K562 (cell line): ENCODE results near the gene DIPK1A. TPM values are rescaled to one million over a fixed set of nuclear protein-coding genes. Genes with fewer than 3 reads are reported as not detected.

ENCODE experiments used
- ATF7 ChIP-seq: fragments of 450-650 bp; IDR thresholded peaks from 2 replicates; pipeline ENCODE4 v1.7.1; 2014; ENCODE audit warnings: mild to moderate bottlenecking, moderate library complexity
- CBFA2T3 ChIP-seq: fragments of 450-650 bp; IDR thresholded peaks from 2 replicates; pipeline ENCODE4 v1.6.1; 2017
- CHD1 ChIP-seq: fragments of 200-600 bp; sonication (generic); IDR thresholded peaks from one replicate; pipeline ENCODE4 v1.6.1; 2012; ENCODE audit warnings: mild to moderate bottlenecking, moderate library complexity, low read length, inconsistent platforms
- CREB5 ChIP-seq: fragments of 250-450 bp; sonication (Bioruptor Pico); IDR thresholded peaks from 2 replicates; pipeline ENCODE4 v1.5.0; 2020; ENCODE audit warnings: mild to moderate bottlenecking
- CXXC5 ChIP-seq: fragments of 250-450 bp; sonication (Bioruptor Pico); IDR thresholded peaks from 2 replicates; pipeline ENCODE4 v1.8.0; 2022; ENCODE audit warnings: inconsistent platforms, mild to moderate bottlenecking, moderate library complexity
- EP400 ChIP-seq: fragments of 450-650 bp; IDR thresholded peaks from 2 replicates; pipeline ENCODE4 v1.6.1; 2017; ENCODE audit warnings: antibody characterized with exemption, mild to moderate bottlenecking, moderate library complexity
- ETS2 ChIP-seq: IDR thresholded peaks from 2 replicates; pipeline ENCODE4 v1.6.1; 2016; ENCODE audit warnings: borderline replicate concordance, missing genetic modification characterization, mild to moderate bottlenecking, moderate library complexity, missing compliant biosample characterization; ENCODE audit not compliant: poor library complexity, severe bottlenecking
- ETV6 ChIP-seq, 3 experiments: fragments of 150-350 bp in 1 of 3; sonication (generic) in 1 of 3; formaldehyde crosslinking in 1 of 3; IDR thresholded peaks; 2 replicates each; pipeline versions ENCODE4 v1.6.1 to v1.8.0; 2014 to 2022; ENCODE audit warnings: borderline replicate concordance in 2 of 3, low read depth in 2 of 3, antibody characterized with exemption in 1 of 3, low read length in 1 of 3, mild to moderate bottlenecking in 1 of 3, missing genetic modification reagents in 1 of 3
- FOXM1 ChIP-seq, 2 experiments: fragments of 450-650 bp in 1 of 2; sonication (generic) in 1 of 2; formaldehyde crosslinking in 1 of 2; IDR thresholded peaks; 2 replicates each; pipeline versions ENCODE4 v1.6.1 to v1.9.0; 2017 to 2022; ENCODE audit warnings: low read depth in 2 of 2, mild to moderate bottlenecking in 2 of 2, missing genetic modification reagents in 1 of 2, moderate library complexity in 1 of 2
- NFE2 ChIP-seq: IDR thresholded peaks from 2 replicates; pipeline ENCODE4 v1.6.1; 2014; ENCODE audit warnings: antibody characterized with exemption, low read depth
- POLR2AphosphoS2 ChIP-seq: IDR thresholded peaks from 2 replicates; pipeline ENCODE4 v1.6.1; 2012; ENCODE audit warnings: low read length, improper control_type of control experiment
- SMARCE1 ChIP-seq: fragments of 450-650 bp; IDR thresholded peaks from 2 replicates; pipeline ENCODE4 v1.7.1; 2016; ENCODE audit warnings: mild to moderate bottlenecking
- SPI1 ChIP-seq: IDR thresholded peaks from 2 replicates; pipeline ENCODE4 v1.6.1; 2011; ENCODE audit warnings: low read depth, low read length, control low read depth, borderline replicate concordance
- ZNF436 ChIP-seq: fragments of 250-450, 450-650 bp; sonication (Bioruptor Pico); formaldehyde crosslinking; IDR thresholded peaks from 2 replicates; pipeline ENCODE4 v1.7.0; 2020; ENCODE audit warnings: mild to moderate bottlenecking
- ZNF583 ChIP-seq: fragments of 250-450 bp; sonication (Bioruptor Pico); IDR thresholded peaks from 2 replicates; pipeline ENCODE4 v1.4.0; 2020
- polyA plus RNA-seq, 8 experiments: library from polyadenylated mRNA; depleted of rRNA in 4 of 8; stranded (reverse) in 5 of 8; unstranded in 3 of 8; fragments of >200 nt; fragmentation: Nextera tagmentation in 2 of 8; fragmentation: Illumina TruSeq in 1 of 8; extraction: Ambion mirVana in 2 of 8; extraction: Trizol in 1 of 8; gene quantifications; 2 replicates each; pipeline versions ENCODE4 v1.2.1 to v1.2.3, GENCODE V29; 2011 to 2014; ENCODE audit warnings: inconsistent platforms in 1 of 8, missing spikeins in 1 of 8
- total RNA-seq, 7 experiments: library from RNA; depleted of rRNA in 6 of 7; stranded (reverse); fragments of >200 nt in 6 of 7; fragmentation: Illumina TruSeq in 2 of 7; extraction: Trizol in 2 of 7; gene quantifications; 2 replicates each; pipeline versions ENCODE4 v1.2.1 to v1.2.3, GENCODE V29; 2011 to 2021; ENCODE audit warnings: low replicate concordance in 1 of 7
- TF ChIP-seq, protein P1 (sequence below): fragments of 250-450 bp; sonication (Bioruptor Pico); IDR thresholded peaks from 2 replicates; pipeline ENCODE4 v1.4.0; 2020
- TF ChIP-seq, protein P2 (sequence below), 3 experiments: fragments of 200-800 bp in 1 of 3; sonication (Bioruptor generic) in 1 of 3; sonication (generic) in 1 of 3; formaldehyde crosslinking in 1 of 3; IDR thresholded peaks; 2 replicates each; pipeline versions ENCODE4 v1.6.1 to v1.8.0; 2016 to 2022; ENCODE audit warnings: mild to moderate bottlenecking in 2 of 3, missing compliant biosample characterization in 2 of 3, missing genetic modification characterization in 2 of 3, missing genetic modification reagents in 1 of 3
- TF ChIP-seq, protein P3 (sequence below): sonication (generic); formaldehyde crosslinking; IDR thresholded peaks from 2 replicates; pipeline ENCODE4 v1.8.1; 2023; ENCODE audit warnings: missing genetic modification reagents, mild to moderate bottlenecking, borderline replicate concordance

The DIPK1A gene
- total and polyA plus RNA-seq, 9 of the 15 experiments (the other 6 are each of a cell fraction or from before 2014, with no cell fraction given), result 0.54 to 2.5 (median 1.3) TPM

DNA sequence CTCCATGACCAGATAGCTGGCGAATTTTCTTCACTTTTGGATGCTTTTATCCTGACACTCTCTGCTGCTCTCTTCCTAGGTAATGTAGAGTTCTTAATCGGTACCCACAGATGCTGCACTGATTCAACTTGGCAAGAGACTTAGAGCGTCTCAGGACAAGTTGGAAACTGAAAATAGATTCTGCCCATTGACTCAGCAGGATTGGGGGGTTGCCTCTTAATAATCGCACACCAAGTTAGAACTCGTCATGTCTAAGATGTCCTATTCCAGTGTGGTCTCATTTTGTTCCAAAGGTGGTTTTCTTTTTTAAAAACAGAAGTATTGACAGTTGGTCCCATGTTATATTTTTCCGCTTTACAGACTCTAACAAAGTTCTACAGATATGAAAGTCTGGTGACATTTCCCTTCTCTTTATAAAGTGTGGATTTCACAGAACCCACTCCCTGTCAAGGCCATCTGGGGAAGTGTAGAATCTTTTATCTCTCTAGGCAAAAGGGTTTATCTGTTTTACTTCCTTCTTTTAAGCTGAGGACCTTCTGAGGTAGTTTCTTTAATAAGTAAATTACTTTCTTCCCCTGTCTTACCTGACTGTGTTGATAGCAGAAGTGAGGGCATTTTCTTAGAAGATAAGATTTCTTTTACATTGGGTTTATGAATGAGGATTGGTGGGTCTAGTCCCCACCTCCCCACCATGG is 12.1 kb upstream of the DIPK1A start (continued):
- TF ChIP-seq SMARCE1, result peak; percentile 75; the same call in 1 of the 2 replicates
- peak; percentile 31; the same call in 1 of the 2 replicates for TF ChIP-seq CXXC5
- TF ChIP-seq POLR2AphosphoS2, result no peak
- TF ChIP-seq, protein P1, sequence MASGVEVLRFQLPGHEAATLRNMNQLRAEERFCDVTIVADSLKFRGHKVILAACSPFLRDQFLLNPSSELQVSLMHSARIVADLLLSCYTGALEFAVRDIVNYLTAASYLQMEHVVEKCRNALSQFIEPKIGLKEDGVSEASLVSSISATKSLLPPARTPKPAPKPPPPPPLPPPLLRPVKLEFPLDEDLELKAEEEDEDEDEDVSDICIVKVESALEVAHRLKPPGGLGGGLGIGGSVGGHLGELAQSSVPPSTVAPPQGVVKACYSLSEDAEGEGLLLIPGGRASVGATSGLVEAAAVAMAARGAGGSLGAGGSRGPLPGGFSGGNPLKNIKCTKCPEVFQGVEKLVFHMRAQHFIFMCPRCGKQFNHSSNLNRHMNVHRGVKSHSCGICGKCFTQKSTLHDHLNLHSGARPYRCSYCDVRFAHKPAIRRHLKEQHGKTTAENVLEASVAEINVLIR (CRISPR knock-in tag), result no peak
- no peak for TF ChIP-seq ZNF436 (CRISPR knock-in tag)
- no peak for TF ChIP-seq ZNF583
- TF ChIP-seq EP400, result no peak
- peak; percentile 36; the same call in 1 of the 2 replicates for TF ChIP-seq NFE2
- peak; percentile 27; the same call in 1 of the 2 replicates for TF ChIP-seq FOXM1 (IDR thresholded peaks at IDR 0.05; ENCODE audit: low read depth)
- TF ChIP-seq FOXM1 (CRISPR knock-in tag; IDR thresholded peaks at IDR 0.05; ENCODE audit: low read depth), result no peak
- TF ChIP-seq, protein P2, sequence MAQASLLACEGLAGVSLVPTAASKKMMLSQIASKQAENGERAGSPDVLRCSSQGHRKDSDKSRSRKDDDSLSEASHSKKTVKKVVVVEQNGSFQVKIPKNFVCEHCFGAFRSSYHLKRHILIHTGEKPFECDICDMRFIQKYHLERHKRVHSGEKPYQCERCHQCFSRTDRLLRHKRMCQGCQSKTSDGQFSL (CRISPR knock-in tag; IDR thresholded peaks at IDR 0.05), result no peak
- TF ChIP-seq, protein P2 (tag; IDR thresholded peaks at IDR 0.05), result no peak
- TF ChIP-seq ETS2 (tag), result no peak
- no peak for TF ChIP-seq CREB5 (CRISPR knock-in tag)
- TF ChIP-seq, protein P3, sequence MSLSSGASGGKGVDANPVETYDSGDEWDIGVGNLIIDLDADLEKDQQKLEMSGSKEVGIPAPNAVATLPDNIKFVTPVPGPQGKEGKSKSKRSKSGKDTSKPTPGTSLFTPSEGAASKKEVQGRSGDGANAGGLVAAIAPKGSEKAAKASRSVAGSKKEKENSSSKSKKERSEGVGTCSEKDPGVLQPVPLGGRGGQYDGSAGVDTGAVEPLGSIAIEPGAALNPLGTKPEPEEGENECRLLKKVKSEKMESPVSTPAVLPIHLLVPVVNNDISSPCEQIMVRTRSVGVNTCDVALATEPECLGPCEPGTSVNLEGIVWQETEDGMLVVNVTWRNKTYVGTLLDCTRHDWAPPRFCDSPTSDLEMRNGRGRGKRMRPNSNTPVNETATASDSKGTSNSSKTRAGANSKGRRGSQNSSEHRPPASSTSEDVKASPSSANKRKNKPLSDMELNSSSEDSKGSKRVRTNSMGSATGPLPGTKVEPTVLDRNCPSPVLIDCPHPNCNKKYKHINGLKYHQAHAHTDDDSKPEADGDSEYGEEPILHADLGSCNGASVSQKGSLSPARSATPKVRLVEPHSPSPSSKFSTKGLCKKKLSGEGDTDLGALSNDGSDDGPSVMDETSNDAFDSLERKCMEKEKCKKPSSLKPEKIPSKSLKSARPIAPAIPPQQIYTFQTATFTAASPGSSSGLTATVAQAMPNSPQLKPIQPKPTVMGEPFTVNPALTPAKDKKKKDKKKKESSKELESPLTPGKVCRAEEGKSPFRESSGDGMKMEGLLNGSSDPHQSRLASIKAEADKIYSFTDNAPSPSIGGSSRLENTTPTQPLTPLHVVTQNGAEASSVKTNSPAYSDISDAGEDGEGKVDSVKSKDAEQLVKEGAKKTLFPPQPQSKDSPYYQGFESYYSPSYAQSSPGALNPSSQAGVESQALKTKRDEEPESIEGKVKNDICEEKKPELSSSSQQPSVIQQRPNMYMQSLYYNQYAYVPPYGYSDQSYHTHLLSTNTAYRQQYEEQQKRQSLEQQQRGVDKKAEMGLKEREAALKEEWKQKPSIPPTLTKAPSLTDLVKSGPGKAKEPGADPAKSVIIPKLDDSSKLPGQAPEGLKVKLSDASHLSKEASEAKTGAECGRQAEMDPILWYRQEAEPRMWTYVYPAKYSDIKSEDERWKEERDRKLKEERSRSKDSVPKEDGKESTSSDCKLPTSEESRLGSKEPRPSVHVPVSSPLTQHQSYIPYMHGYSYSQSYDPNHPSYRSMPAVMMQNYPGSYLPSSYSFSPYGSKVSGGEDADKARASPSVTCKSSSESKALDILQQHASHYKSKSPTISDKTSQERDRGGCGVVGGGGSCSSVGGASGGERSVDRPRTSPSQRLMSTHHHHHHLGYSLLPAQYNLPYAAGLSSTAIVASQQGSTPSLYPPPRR, result no peak
- TF ChIP-seq ATF7, result 0 out of 2 replicates have a peak, but pooled peaks have one; percentile 23
- peak in 1 of 2 experiments; percentile 66; a peak in 2 of 4 replicates for TF ChIP-seq ETV6 (IDR thresholded peaks at IDR 0.05; ENCODE audit: borderline replicate concordance in 1 of 2, low read depth in 2 of 2, low read length in 1 of 2)
- no peak for TF ChIP-seq ETV6 (CRISPR knock-in tag; IDR thresholded peaks at IDR 0.05; ENCODE audit: borderline replicate concordance)
- peak; percentile 28; the same call in 1 of the 2 replicates for TF ChIP-seq SPI1
- TF ChIP-seq CHD1, result no peak
- peak; percentile 68 for TF ChIP-seq CBFA2T3
